ENCODE results near the gene SLC22A14.

GRCh38 chr3:38365469-38366062, 83.5 kb downstream of the SLC22A14 start:
- TF ChIP-seq EZH2 (IDR thresholded peaks at IDR 0.05) (no peak), POLR2AphosphoS5 (IDR thresholded peaks at IDR 0.05; ENCODE audit: borderline replicate concordance, low read depth, low read length) (no peak), FOXP2 (optimal IDR thresholded peaks at IDR 0.05; ENCODE audit: control extremely low read depth, extremely low read length, insufficient read depth) (no peak)

All from SK-N-MC (cell line).